Heart right ventricle (tissue), 16 donors: ENCODE measurements around the gene BLOC1S3. TPM values are rescaled to one million over a fixed set of nuclear protein-coding genes. Genes with fewer than 3 reads are reported as not detected.

Experiments
- ATAC-seq, 8 donors: fragments of 200-7000 bp; cut with Tn5 transposase; one replicate each; pipeline ENCODE4 v1.9.1; 2020; ENCODE audit warnings: mild to moderate bottlenecking in 8 of 8, moderate library complexity in 8 of 8, moderate number of reproducible peaks in 1 of 8
- DNase-seq, 2 donors: peaks; one replicate each; pipeline ENCODE4 v3.0.0-alpha.2; 2020
- H3K27ac ChIP-seq, 10 donors: fragments of 200-600 bp; sonication (generic) in 2 of 10; one replicate each; pipeline versions ENCODE4 v1.5.0 to v1.8.0; 2020 to 2022; ENCODE audit warnings: mild to moderate bottlenecking in 3 of 10
- H3K27me3 ChIP-seq, 7 donors: fragments of 200-600 bp; one replicate each; pipeline ENCODE4 v1.8.0; 2021 to 2022; ENCODE audit warnings: mild to moderate bottlenecking in 2 of 7
- H3K36me3 ChIP-seq, 9 donors: fragments of 200-600 bp; sonication (generic) in 1 of 9; one replicate each; pipeline versions ENCODE4 v1.5.0 to v1.8.0; 2020 to 2022; ENCODE audit warnings: mild to moderate bottlenecking in 2 of 9
- H3K4me1 ChIP-seq, 9 donors: fragments of 200-600 bp; sonication (generic) in 1 of 9; one replicate each; pipeline versions ENCODE4 v1.5.0 to v1.8.0; 2020 to 2022; ENCODE audit warnings: mild to moderate bottlenecking in 4 of 9
- H3K4me3 ChIP-seq, 10 donors: fragments of 200-600 bp; sonication (generic) in 2 of 10; one replicate each; pipeline versions ENCODE4 v1.5.0 to v1.8.0; 2020 to 2022; ENCODE audit warnings: mild to moderate bottlenecking in 7 of 10, moderate library complexity in 2 of 10
- H3K9me3 ChIP-seq, 11 donors: fragments of 200-600 bp in 10 of 11; sonication (generic) in 2 of 11; one replicate each; pipeline versions ENCODE4 v1.5.0 to v1.8.0; 2013 to 2022; ENCODE audit warnings: mild to moderate bottlenecking in 2 of 11, control low read depth in 1 of 11, moderate library complexity in 1 of 11
- CTCF ChIP-seq, 9 donors: fragments of 200-600 bp; sonication (generic) in 2 of 9; IDR thresholded peaks; one replicate each; pipeline versions ENCODE4 v1.5.0 to v1.8.0; 2021 to 2022; ENCODE audit warnings: antibody characterized with exemption in 9 of 9, mild to moderate bottlenecking in 5 of 9, moderate library complexity in 1 of 9
- WGBS, 2 donors: extraction: QIAGEN DNeasy Blood & Tissue Kit; methylation state at CpG; one replicate each; pipeline ENCODE4 v1.1.7; 2013; ENCODE audit warnings: inconsistent platforms in 1 of 2; 5-methylcytosine and 5-hydroxymethylcytosine counted together
- intact Hi-C, 10 donors: fragments of 100-400 bp; cut with DNase I; formaldehyde crosslinking; loops; one replicate each; pipeline versions ENCODE4 v1.11.1 to v1.14.2; 2022
- polyA plus RNA-seq, 2 donors: library from polyadenylated mRNA; stranded (reverse); fragments of 200-250 nt; gene quantifications; one replicate each; pipeline ENCODE4 v1.2.3, GENCODE V29; 2013
- total RNA-seq, 10 donors: library from RNA; stranded (reverse); fragmentation: NEBNext Ultra II Directional in 3 of 10; extraction: Animal tissue kit (Norgen Biotek cat#: 25700) in 3 of 10; gene quantifications; one replicate each; pipeline versions ENCODE4 v1.2.1 to v1.2.4, GENCODE V29; 2021 to 2023
- donor health status: Arrhythmogenic right ventricular cardiomyopathy.
- donor health status: ischemic (EF 13 %, LVEDD 7.1; RV severe dilation, severe dysfunction).
- donor health status: healthy with polysubstance abuse.
- donor health status: DM: no; HTN: yes; CAD: no.
- donor health status: DM: no; HTN: no; CAD: no.
- donor health status: ischemic (EF 25% LVEDD 6.9; RV normal size, moderate dysfunction).
- donor health status: ischemic (EF 25% LVEDD 5.7; RV mildly dilated, moderate dysfunction).
- donor health status: healthy.
- donor health status: DM: yes; HTN: yes; CAD: no.
- donor health status: Ischemic cardiomyopathy.
- donor health status: ischemic (EF 35%, LVEDD 5.7; RV mildly dilated, moderate dysfunction).
- donor health status: nonischemic (EF 11% LVEDD 7.7; RV severe dilation, severe dysfunction).
- donor health status: DM: yes; HTN: yes; CAD: no.
- donor health status: PGD.
- donor health status: ischemic (EF 29% LVEDD 5.4; RV normal size, mild dysfunction).
- donor health status: nonischemic (EF 23%, LVEDD 6.1; RV moderate dilation, normal function).

The BLOC1S3 gene
- total and polyA plus RNA-seq, 12 donors, result 2.2 to 8.6 (median 4.8) TPM

GRCh38 chr19:45159210-45159970 is 19.2 kb upstream of the BLOC1S3 start:
- Histone ChIP-seq H3K9me3 (no peaks in the 10 kb centered on the region), H3K4me3 (no peak overlapping the region), H3K27me3 (peaks cover 0 to 59% (median 33%) of the 10 kb centered on the region in 7 donors), H3K27ac (no peak overlapping the region), H3K36me3 (no peaks in the 10 kb centered on the region), H3K4me1 (peaks cover 3 to 11% (median 6%) of the 10 kb centered on the region in 9 donors)
- DNase-seq, result no peak
- no peak for ATAC-seq
- intact Hi-C loops, result no loop called here
- WGBS, 2 donors, result 82 to 84% methylated on average over 12 of the region's 12 CpGs
- TF ChIP-seq CTCF (IDR thresholded peaks at IDR 0.05), result no peak

- Histone ChIP-seq H3K4me1 (peaks cover 7 to 16% (median 10%) of the 10 kb centered on the region in 9 donors), H3K9me3 (no peaks in the 10 kb centered on the region), H3K27ac (no peak overlapping the region), H3K36me3 (no peaks in the 10 kb centered on the region), H3K27me3 (peaks cover 0 to 54% (median 33%) of the 10 kb centered on the region in 7 donors), H3K4me3 (no peak overlapping the region)
- DNase-seq, result no peak
- TF ChIP-seq CTCF (IDR thresholded peaks at IDR 0.05), result no peak
- no peak for ATAC-seq
- WGBS, 2 donors, result 79 to 88% methylated on average over 10 of the region's 10 CpGs
- intact Hi-C loops, result no loop called here
Observed at GRCh38 chr19:45159971-45160324, 18.6 kb upstream of the BLOC1S3 start.

- intact Hi-C loops, result no loop called here
- peaks cover 0 to 43% (median 33%) of the 10 kb centered on the region in 7 donors for H3K27me3 ChIP-seq
- no peak for TF ChIP-seq CTCF (IDR thresholded peaks at IDR 0.05)
Observed at GRCh38 chr19:45160870-45161737, 17.5 kb upstream of the BLOC1S3 start, which contains the start of gene NKPD1. TSS of gene NKPD1 (minus strand) at chr19:45160982. CDS start at chr19:45160150, 832 bp downstream.

More at GRCh38 chr19:45160870-45161737, 17.5 kb upstream of the BLOC1S3 start, which contains the start of gene NKPD1:
- no peak for DNase-seq
- H3K36me3 ChIP-seq, result no peaks in the 10 kb centered on the region
- no peak within 1 kb of the TSS for H3K27ac ChIP-seq
- ATAC-seq, result no peak
- 56 to 57% methylated on average over 29 of the region's 29 CpGs for WGBS, 2 donors
- H3K4me1 ChIP-seq, result peaks cover 7 to 23% (median 14%) of the 10 kb centered on the region in 9 donors
- H3K9me3 ChIP-seq, result no peaks in the 10 kb centered on the region
- H3K4me3 ChIP-seq, result no peak within 1 kb of the TSS
